GM12865 (cell line): ENCODE results near the gene LPP.

Experiments
- DNase-seq: peaks from one replicate; pipeline ENCODE4 v3.0.0; 2010; ENCODE audit warnings: low read depth
- H3K4me3 ChIP-seq: 2 replicates; pipeline ENCODE4 v1.5.1; 2011; ENCODE audit warnings: mild to moderate bottlenecking, low read depth, low read length, control low read depth
- TF ChIP-seq, protein P1 (sequence below): IDR thresholded peaks from 2 replicates; pipeline ENCODE4 v1.5.1; 2011; ENCODE audit warnings: low read length, control low read depth, low read depth, inconsistent platforms; ENCODE audit not compliant: insufficient read depth; ENCODE audit errors: missing control alignments

LPP gene

DNA sequence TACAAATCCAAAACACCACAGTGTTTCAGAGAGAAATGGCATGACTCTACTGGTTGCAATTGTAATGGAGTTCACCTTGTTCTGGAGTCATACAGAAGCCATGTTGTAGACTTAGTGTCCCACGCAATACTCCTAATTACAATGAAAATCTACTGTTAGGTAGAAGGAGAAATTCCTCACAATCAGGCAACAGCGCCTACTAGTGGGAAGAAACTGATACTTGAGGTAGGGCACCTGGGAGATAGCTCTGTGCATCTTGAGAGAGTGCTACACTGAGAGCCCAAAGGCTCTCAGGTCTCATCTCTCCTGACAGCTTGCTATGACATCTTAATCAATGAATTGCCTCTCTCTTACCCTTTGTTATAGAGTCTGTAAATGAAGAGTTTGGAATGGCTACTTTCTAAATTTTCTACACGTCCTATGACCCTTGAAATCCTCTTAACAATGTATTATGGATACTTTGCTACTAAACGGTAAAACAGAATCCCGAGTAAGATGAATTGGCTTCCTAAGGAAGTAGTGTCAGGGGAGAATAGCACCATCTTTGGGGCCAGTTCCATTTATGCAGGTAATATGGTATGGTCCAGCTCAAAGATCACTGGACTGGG lies 595.2 kb downstream of the LPP start:
- TF ChIP-seq, protein P1, sequence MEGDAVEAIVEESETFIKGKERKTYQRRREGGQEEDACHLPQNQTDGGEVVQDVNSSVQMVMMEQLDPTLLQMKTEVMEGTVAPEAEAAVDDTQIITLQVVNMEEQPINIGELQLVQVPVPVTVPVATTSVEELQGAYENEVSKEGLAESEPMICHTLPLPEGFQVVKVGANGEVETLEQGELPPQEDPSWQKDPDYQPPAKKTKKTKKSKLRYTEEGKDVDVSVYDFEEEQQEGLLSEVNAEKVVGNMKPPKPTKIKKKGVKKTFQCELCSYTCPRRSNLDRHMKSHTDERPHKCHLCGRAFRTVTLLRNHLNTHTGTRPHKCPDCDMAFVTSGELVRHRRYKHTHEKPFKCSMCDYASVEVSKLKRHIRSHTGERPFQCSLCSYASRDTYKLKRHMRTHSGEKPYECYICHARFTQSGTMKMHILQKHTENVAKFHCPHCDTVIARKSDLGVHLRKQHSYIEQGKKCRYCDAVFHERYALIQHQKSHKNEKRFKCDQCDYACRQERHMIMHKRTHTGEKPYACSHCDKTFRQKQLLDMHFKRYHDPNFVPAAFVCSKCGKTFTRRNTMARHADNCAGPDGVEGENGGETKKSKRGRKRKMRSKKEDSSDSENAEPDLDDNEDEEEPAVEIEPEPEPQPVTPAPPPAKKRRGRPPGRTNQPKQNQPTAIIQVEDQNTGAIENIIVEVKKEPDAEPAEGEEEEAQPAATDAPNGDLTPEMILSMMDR, result peak; percentile 91
- H3K4me3 ChIP-seq, result no peak overlapping the region
- peak; percentile 59 for DNase-seq

DNA sequence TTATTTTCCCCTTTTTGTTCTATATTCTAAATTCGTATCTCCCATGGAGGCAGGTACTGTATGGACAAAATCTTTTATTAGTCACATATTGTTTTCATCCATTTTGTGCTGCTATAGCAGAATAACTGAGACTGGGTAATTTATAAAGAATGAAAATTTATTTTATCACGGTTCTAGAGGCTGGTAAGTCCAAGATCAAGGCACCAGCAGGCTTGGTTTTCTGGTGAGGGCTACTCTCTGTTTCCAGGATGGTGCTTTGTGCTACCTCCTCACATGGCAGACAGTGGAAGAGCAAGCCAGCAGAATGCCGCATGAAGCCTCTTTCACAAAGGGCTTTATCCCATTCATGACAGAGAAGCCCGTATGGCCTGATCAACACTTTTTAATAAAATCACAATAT lies 595.9 kb downstream of the LPP start:
- DNase-seq, result no peak
- no peak overlapping the region for H3K4me3 ChIP-seq
- TF ChIP-seq, protein P1, result no peak

DNA sequence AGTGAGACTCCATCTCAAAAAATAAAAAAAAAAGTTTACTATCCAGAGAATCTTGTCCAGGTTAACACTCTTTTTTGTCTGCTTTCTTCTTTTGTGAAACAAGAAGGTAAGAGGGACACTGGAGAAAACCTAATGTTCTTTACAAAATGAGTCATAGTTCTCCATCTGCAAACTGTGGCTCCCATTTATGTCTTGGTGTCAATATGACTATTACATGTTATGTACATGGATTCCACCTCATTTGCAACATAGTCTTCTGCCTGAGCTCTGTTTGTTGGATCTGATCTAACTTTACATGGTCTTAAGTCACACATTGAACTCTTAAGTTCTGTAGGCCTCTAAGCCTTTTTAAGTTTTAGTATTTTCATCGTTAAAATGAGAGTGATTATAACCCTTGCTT lies 596.7 kb downstream of the LPP start:
- TF ChIP-seq, protein P1, result no peak
- no peak for DNase-seq
- no peak overlapping the region for H3K4me3 ChIP-seq

DNA sequence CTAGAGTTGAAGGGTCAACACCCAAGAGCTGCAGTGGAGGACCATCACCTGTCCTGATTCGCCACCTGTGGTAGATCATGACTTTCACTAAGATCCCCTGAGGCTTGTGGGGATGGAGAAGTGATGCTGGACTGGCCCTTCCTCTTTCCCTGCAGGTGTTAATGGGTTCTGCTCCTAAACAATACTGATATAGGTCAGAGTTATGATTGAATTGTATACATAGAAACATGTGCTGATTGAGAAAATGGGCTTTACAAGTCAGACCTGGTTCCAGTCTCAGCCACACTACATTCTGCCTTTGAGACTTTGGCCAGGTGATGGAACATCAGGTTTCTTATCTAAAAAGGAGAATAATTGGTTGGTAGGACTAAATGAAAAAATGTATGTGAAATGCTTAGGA lies 598.9 kb downstream of the LPP start:
- peak; percentile 17 for DNase-seq
- TF ChIP-seq, protein P1, result no peak
- H3K4me3 ChIP-seq, result no peak overlapping the region

DNA sequence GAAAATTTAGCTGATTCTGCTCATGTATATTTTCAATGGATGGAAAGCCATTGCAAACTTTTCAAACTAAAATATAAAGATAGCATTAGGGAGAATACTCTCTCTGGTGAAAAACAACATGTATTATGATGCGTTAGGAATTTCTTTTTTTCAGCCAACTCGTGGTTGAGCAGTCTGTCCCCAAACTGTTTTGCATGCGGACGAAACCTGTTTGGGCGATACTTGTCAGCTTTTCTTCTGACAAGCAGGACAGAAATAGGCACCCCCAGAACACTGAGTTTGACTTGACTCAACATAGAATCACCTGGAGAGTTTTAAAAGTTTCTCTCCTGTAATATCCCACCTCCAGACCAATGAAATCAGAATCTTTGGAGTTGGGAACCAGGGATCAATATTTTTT lies 600.3 kb downstream of the LPP start:
- H3K4me3 ChIP-seq, result no peak overlapping the region
- peak; percentile 62 for DNase-seq

DNA sequence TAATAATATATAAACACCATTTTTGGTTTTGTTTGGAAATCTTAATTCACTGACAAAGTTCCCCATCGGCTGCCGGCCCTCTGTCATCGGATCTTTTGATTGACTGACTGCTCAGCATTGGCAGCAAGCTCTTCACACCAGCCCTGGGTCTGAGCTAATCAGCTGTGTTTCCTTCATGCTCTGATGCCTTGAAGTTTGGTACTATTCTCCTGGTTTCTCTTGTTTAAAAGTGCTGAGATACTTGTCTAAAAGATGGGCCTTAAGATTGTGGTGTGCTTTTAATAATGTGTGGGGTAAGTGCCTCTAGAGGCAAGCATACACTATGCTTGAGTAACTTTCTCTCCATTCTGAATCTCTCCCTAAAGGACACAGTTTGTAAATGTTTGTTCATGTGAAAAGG lies 602.3 kb downstream of the LPP start:
- DNase-seq, result peak; percentile 2
- H3K4me3 ChIP-seq, result no peak overlapping the region
- TF ChIP-seq, protein P1, result no peak

More for the DNA sequence above, 600.3 kb downstream of the LPP start:
- TF ChIP-seq, protein P1, result no peak

DNA sequence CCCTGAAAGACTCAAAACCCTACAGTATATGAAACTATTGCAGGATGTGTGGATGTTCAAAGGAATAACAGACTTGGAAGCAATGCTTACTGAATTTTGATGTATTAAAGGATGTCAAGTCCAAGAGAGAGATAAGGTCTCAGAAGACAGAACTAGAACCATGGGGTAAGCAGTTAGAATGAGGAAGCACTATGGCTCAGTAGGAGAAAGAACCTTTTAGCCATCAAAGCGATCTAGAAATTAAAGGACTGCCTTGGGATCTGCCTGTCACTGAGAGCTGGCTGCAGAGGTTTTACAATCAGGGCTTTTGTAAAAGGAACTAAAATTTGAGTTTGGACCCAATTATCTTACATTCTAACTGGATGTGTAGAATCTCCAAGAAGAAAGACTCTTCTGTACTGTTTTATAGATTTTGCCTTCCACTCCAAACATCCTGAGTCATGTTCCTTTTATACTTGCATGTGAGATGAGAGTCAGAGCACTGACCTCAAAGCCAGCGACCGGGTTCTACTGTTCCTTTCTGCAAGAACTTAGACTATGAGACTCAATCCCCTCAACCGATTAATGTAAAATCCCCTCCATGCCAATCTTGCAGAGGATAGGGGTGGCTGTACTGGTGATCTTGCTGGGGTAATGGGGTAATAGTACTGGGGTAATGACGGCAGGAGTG lies 605.5 kb downstream of the LPP start:
- no peak overlapping the region for H3K4me3 ChIP-seq
- TF ChIP-seq, protein P1, result no peak
- no peak for DNase-seq
